Testis (tissue), 3 donors: ENCODE results near the gene CERT1. TPM values are rescaled to one million over a fixed set of nuclear protein-coding genes. Genes with fewer than 3 reads are reported as not detected.

Experiments used
- DNase-seq: peaks from one replicate; pipeline ENCODE4 v3.0.0-alpha.2; 2019
- H3K27ac ChIP-seq, 2 donors: fragments of 200-600 bp; sonication (generic); one replicate each; pipeline ENCODE4 v1.5.1; 2019
- H3K27me3 ChIP-seq: fragments of 200-600 bp; sonication (generic); one replicate; pipeline ENCODE4 v1.5.1; 2019
- H3K36me3 ChIP-seq: fragments of 200-600 bp; sonication (generic); one replicate; pipeline ENCODE4 v1.5.1; 2017; ENCODE audit warnings: low read depth; ENCODE audit errors: missing control alignments
- H3K4me1 ChIP-seq: fragments of 200-600 bp; sonication (generic); one replicate; pipeline ENCODE4 v1.5.1; 2019
- H3K4me3 ChIP-seq, 2 donors: fragments of 200-600 bp; sonication (generic); one replicate each; pipeline ENCODE4 v1.5.1; 2017 to 2019
- H3K9me3 ChIP-seq: fragments of 200-600 bp; sonication (generic); one replicate; pipeline ENCODE4 v1.5.1; 2017
- POLR2A ChIP-seq: fragments of 450-650 bp; IDR thresholded peaks from one replicate; pipeline ENCODE4 v1.6.1; 2017; ENCODE audit warnings: antibody characterized with exemption, mild to moderate bottlenecking, moderate library complexity
- WGBS, 2 donors: methylation state at CpG; one replicate each; pipeline ENCODE4 v1.1.5; 2018; 5-methylcytosine and 5-hydroxymethylcytosine counted together
- intact Hi-C: fragments of 100-400 bp; cut with DNase I; formaldehyde crosslinking; loops from one replicate; pipeline ENCODE4 v1.15.1; 2023; ENCODE audit warnings: low total_unique reads
- polyA plus RNA-seq: library from polyadenylated mRNA; stranded (reverse); fragments of 350-450 nt; fragmentation: Illumina TruSeq; extraction: RNeasy Lipid Tissue Mini Kit (QIAGEN cat#74804); gene quantifications from one replicate; pipeline ENCODE4 v1.2.3, GENCODE V29; 2014; ENCODE audit warnings: low read depth, low replicate concordance; ENCODE audit not compliant: insufficient read depth
- total RNA-seq, 2 donors: library from RNA; depleted of rRNA; stranded (reverse); fragments of >200 nt; gene quantifications; one replicate each; pipeline ENCODE4 v1.2.3, GENCODE V29; 2016
- TF ChIP-seq, protein P1 (sequence below), 3 experiments: fragments of 450-650 bp in 2 of 3; fragments of 200-600 bp in 1 of 3; sonication (generic) in 1 of 3; IDR thresholded peaks; one replicate each; pipeline ENCODE4 v1.5.1; 2016 to 2019; ENCODE audit warnings: antibody characterized with exemption in 3 of 3, mild to moderate bottlenecking in 2 of 3, moderate library complexity in 1 of 3

The CERT1 gene
- total and polyA plus RNA-seq, 3 donors from 2014 or later, result 45.0 to 61.3 (median 51.3) TPM

DNA sequence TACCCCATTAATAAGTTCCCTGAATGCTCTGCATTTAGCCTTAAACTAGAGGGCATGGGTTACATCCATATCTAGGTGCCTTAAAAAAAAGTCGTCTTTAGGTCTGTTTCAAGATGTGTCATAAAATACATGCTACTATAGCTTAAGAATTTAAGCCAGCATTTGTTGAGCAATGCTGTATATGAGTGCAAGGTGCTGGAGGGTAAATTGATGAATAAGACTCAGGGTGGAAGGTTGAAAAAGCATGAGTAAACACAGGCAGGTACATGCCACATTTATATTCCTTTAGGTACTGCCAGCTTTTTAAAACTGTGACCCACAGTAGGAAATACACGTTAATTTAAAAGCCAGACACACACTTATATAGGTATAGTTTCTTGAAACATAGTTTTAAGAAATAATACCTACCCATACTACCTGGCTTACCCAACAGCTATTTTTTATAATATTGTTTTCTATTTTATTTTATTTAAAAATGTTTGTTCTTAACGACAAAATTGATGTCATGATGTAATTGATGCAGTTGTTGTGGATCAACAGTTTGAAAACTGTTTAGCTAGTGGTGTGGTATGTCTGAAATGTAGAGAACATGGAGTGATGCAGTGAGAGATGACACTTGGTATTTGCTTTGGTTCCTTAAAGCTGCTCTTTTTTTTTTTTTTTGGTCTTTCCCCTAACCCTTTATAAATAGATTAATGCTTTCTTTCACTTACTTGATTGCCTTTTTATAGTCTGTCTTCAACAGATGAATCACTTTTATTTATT lies 170.5 kb downstream of the CERT1 start:
- intact Hi-C loops, result no loop called here
- H3K4me1 ChIP-seq, result peaks cover 10% of the 10 kb centered on the region
- no peaks in the 10 kb centered on the region for H3K36me3 ChIP-seq
- 48 to 58% methylated on average over 3 of the region's 3 CpGs for WGBS, 2 donors
- no peaks in the 10 kb centered on the region for H3K27me3 ChIP-seq
- no peaks in the 10 kb centered on the region for H3K9me3 ChIP-seq
- DNase-seq, result no peak
- TF ChIP-seq, protein P1, sequence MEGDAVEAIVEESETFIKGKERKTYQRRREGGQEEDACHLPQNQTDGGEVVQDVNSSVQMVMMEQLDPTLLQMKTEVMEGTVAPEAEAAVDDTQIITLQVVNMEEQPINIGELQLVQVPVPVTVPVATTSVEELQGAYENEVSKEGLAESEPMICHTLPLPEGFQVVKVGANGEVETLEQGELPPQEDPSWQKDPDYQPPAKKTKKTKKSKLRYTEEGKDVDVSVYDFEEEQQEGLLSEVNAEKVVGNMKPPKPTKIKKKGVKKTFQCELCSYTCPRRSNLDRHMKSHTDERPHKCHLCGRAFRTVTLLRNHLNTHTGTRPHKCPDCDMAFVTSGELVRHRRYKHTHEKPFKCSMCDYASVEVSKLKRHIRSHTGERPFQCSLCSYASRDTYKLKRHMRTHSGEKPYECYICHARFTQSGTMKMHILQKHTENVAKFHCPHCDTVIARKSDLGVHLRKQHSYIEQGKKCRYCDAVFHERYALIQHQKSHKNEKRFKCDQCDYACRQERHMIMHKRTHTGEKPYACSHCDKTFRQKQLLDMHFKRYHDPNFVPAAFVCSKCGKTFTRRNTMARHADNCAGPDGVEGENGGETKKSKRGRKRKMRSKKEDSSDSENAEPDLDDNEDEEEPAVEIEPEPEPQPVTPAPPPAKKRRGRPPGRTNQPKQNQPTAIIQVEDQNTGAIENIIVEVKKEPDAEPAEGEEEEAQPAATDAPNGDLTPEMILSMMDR (IDR thresholded peaks at IDR 0.05), result no peak
- no peak for TF ChIP-seq POLR2A
- H3K4me3 ChIP-seq, result no peak overlapping the region
- H3K27ac ChIP-seq, result no peak overlapping the region

DNA sequence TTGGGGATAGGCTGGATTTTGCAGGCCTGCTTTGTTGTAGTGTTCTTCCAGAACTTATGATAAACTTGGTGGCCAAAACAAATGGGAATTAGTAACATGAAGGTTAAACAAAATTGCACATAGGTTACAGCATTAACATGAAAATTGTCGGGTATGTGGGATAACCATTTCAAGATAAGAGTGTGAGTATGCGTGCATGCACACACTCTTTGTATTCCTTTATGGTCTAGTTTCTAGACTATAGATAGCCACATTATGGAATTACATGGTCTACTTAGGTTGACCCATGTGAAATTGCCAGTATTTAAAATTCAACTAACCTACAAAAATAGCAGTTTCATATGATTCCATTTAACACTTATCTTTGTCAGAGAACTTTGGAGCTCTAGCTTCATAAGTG lies 173.0 kb downstream of the CERT1 start:
- WGBS, 2 donors, result 30 to 37% methylated on average over 2 of the region's 2 CpGs
- intact Hi-C loops, result no loop called here

DNA sequence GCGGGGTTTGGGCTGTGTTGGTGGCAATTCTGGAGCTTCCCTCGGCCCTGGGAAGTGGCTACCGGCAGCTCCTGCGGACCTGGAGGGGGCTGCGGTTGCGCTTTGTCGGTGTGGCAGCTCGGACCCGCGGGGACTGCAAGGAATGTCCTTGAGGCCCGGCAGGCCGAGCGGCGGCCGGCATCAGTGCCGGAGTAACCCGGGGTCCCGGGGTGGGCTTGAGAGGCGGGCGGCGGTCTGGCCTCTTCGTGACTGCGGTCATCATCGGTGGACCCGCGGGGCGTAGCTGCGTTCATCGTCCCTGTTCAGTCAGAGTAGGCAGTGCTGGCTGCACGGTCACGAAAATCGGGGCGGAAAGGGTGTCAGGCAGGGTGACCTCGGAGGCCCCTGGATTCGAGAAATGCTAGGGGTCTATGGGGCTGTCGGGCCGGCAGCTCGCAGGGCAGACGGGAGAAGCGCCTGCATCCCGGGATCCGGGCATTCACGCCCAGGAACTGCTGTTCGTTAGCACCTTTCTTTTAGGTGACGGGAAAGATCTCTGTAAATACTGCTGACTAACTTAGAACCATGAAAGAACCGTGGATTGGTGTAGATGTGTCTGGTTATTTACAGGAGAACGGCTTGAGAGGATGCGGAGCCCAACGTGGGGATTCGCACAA lies 173.9 kb downstream of the CERT1 start:
- H3K27ac ChIP-seq, result peak overlapping the region; percentile 88 to 98
- H3K4me1 ChIP-seq, result peaks cover 11% of the 10 kb centered on the region
- no peaks in the 10 kb centered on the region for H3K9me3 ChIP-seq
- WGBS, 2 donors, result 0 to 1% methylated on average over 13 to 50 of the region's 50 CpGs
- peak; percentile 55 for DNase-seq
- intact Hi-C loops, result no loop called here
- H3K27me3 ChIP-seq, result no peaks in the 10 kb centered on the region
- no peak for TF ChIP-seq POLR2A
- TF ChIP-seq, protein P1 (IDR thresholded peaks at IDR 0.05), result no peak
- H3K4me3 ChIP-seq, result peak overlapping the region; percentile 91 to 97
- H3K36me3 ChIP-seq, result no peaks in the 10 kb centered on the region

More for the DNA sequence above, 173.0 kb downstream of the CERT1 start:
- no peak for TF ChIP-seq POLR2A
- TF ChIP-seq, protein P1 (IDR thresholded peaks at IDR 0.05), result no peak
- H3K36me3 ChIP-seq, result no peaks in the 10 kb centered on the region
- H3K9me3 ChIP-seq, result no peaks in the 10 kb centered on the region
- H3K4me1 ChIP-seq, result peaks cover 11% of the 10 kb centered on the region
- peak overlapping the region in 1 of 2 donors; percentile 98 for H3K27ac ChIP-seq
- no peak for DNase-seq
- H3K27me3 ChIP-seq, result no peaks in the 10 kb centered on the region
- peak overlapping the region in 1 of 2 donors; percentile 91 for H3K4me3 ChIP-seq

DNA sequence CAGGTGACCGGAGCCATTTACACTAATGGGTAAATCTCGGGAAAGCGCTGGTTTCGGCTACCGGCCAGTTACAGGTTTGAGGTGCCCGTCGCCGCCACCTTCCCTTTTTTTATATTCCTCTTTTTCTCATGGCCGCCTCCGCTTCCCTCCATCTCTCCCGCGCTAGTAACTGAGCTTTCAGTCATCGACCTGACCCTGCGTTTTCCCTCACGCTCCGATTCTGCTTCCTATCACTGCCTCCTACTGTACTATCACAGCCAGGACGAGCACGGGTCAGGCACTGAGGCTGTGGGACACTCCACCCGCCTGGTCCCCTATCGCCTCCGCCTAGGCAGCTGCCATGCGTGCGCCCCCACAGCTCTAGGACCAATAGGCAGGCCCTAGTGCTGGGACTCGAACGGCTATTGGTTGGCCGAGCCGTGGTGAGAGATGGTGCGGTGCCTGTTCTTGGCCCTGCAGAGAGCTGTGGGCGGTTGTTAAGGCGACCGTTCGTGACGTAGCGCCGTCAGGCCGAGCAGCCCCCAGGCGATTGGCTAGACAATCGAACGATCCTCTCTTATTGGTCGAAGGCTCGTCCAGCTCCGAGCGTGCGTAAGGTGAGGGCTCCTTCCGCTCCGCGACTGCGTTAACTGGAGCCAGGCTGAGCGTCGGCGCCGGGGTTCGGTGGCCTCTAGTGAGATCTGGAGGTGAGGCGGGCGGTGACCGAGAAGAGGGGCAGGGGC lies 174.7 kb downstream of the CERT1 start, which contains the start of gene HMGCR:
HMGCR (plus strand) TSS at position 606 of the 722 bp plus-strand sequence. CDS start 5,386 bp downstream, outside the sequence.
- 0% methylated on average over 26 to 54 of the region's 56 CpGs for WGBS, 2 donors
- no peaks in the 10 kb centered on the region for H3K36me3 ChIP-seq
- H3K9me3 ChIP-seq, result no peaks in the 10 kb centered on the region
- H3K4me1 ChIP-seq, result peaks cover 11% of the 10 kb centered on the region
- peak within 1 kb of the TSS; percentile 91 to 97 for H3K4me3 ChIP-seq
- peak; percentile 24 for TF ChIP-seq POLR2A
- TF ChIP-seq, protein P1 (IDR thresholded peaks at IDR 0.05), result peak in 1 of 3 experiments; percentile 24
- DNase-seq, result peak; percentile 100
- intact Hi-C loops, result no loop called here
- peak within 1 kb of the TSS; percentile 88 to 98 for H3K27ac ChIP-seq
- H3K27me3 ChIP-seq, result no peaks in the 10 kb centered on the region
